ENCODE data around the gene PARP9.

DNA sequence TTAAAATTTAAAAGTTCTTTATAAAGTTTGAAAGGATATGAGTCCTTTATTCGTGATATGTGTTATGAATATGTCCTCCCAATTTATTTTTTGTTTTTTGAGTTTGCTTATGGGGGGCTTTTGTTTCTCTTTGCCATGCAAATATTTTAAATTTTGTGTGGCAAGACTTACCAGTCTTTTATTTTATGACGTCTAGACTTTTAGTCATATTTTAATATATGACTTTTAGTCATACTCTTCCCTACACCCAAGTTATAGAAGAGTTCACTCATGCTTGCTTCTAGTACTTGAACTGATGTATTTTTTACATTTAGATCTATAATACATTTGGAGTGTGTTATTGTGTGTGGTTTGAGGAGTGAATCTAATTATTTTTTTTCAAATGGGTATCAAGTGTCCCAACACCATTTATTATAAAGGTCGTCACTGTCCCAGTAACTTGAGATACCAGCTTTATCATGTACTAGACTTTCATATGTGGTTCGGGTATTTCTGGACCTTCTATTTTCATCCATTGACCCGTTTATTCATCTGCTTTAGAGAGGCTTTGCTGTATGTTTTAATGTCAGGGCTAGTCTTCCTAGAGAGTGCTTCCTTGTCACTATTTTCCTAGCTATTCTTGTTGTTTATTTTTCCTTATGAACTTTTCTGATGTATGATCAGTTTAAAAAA lies 14.1 kb upstream of the PARP9 start:
- TF ChIP-seq EZH2 (IDR thresholded peaks at IDR 0.05; ENCODE audit: borderline replicate concordance, low read depth, low read length, severe bottlenecking) = no peak
- TF ChIP-seq, protein P1, sequence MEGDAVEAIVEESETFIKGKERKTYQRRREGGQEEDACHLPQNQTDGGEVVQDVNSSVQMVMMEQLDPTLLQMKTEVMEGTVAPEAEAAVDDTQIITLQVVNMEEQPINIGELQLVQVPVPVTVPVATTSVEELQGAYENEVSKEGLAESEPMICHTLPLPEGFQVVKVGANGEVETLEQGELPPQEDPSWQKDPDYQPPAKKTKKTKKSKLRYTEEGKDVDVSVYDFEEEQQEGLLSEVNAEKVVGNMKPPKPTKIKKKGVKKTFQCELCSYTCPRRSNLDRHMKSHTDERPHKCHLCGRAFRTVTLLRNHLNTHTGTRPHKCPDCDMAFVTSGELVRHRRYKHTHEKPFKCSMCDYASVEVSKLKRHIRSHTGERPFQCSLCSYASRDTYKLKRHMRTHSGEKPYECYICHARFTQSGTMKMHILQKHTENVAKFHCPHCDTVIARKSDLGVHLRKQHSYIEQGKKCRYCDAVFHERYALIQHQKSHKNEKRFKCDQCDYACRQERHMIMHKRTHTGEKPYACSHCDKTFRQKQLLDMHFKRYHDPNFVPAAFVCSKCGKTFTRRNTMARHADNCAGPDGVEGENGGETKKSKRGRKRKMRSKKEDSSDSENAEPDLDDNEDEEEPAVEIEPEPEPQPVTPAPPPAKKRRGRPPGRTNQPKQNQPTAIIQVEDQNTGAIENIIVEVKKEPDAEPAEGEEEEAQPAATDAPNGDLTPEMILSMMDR (IDR thresholded peaks at IDR 0.05; ENCODE audit: borderline replicate concordance, extremely low read depth, low read length, poor library complexity, severe bottlenecking) = no peak

Measured in DND-41 (cell line).